Measurements from ENCODE around the gene ZNF536. TPM values are rescaled to one million over a fixed set of nuclear protein-coding genes. Genes with fewer than 3 reads are reported as not detected.

ZNF536 gene
- total RNA-seq, 1 experiment from 2014 or later = 0.35 TPM

DNA sequence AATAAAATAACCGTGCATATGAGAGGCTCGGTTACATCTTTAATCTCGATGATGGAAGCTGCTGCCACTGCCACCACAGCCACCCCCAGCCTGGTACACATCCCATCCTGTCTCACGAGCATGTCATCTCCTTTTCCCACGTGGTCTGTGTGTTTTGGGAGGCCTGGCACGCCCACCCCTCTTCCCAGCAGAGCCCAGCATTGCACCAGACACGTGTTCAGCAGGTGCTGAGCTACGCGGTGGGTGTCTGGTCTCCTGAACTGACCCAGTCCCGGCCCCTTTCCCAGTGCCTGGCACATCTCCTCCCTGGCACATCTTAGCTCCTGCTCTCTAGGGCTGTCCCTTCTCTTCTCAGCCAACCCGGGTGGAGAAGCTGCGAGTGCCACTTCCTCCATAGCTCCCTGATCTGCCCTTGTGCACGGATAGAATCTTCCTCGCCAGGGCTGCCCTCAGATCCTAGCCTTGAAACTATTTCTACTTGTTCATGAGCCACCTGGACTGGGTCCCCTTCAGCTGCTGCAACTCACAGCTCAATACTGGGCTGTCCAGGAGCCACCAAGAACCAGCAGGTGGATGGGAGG, 36.8 kb upstream of the ZNF536 start:
- no peak for DNase-seq (ENCODE audit: low spot score)
- Mint-ChIP-seq H3K9me3 (0 out of 2 replicates have a peak, but pooled peaks cover 6% of the 10 kb centered on the region), H3K36me3 (no peaks in the 10 kb centered on the region), H3K4me3 (no peak overlapping the region), H3K27ac (no peak overlapping the region), H3K4me1 (no peaks in the 10 kb centered on the region), H3K27me3 (ENCODE audit: low read depth) (no peaks in the 10 kb centered on the region; the same call in 1 of the 2 replicates)
- ATAC-seq = no peak
- POLR2A ChIA-PET = no interaction called here
- no peak for TF ChIP-seq ATF3 (CRISPR knock-in tag; conservative IDR thresholded peaks at IDR 0.05)
- CTCF ChIA-PET = interaction anchor here (0.8 kb wide), 1 partner anchor 21 kb away, joined by 3 read pairs; no protein-coding TSS in a partner anchor

DNA sequence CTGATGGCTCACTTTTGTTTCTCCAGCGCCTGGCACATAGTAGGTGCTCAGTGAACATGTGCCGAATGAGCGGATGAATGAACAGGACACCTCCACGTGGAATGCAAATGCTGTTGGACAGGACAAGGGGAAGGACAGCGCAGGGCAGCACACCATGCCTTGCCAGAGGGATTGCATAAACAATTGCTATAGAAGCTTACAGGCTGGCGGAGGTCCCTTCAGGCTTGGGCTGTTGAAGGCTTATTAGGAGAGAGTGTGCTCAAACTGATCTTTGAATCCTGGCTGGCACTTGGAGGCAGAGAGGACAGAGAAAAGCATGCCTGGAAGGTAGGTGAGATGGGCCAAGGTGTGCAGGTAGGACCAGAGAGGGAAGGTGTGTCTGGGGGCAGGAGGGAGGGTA, 35.9 kb upstream of the ZNF536 start:
- POLR2A ChIA-PET = no interaction called here
- Mint-ChIP-seq H3K27me3 (ENCODE audit: low read depth) (no peaks in the 10 kb centered on the region; the same call in 1 of the 2 replicates), H3K36me3 (no peaks in the 10 kb centered on the region), H3K9me3 (0 out of 2 replicates have a peak, but pooled peaks cover 6% of the 10 kb centered on the region), H3K4me3 (no peak overlapping the region), H3K27ac (no peak overlapping the region), H3K4me1 (no peaks in the 10 kb centered on the region)
- TF ChIP-seq, protein P1, sequence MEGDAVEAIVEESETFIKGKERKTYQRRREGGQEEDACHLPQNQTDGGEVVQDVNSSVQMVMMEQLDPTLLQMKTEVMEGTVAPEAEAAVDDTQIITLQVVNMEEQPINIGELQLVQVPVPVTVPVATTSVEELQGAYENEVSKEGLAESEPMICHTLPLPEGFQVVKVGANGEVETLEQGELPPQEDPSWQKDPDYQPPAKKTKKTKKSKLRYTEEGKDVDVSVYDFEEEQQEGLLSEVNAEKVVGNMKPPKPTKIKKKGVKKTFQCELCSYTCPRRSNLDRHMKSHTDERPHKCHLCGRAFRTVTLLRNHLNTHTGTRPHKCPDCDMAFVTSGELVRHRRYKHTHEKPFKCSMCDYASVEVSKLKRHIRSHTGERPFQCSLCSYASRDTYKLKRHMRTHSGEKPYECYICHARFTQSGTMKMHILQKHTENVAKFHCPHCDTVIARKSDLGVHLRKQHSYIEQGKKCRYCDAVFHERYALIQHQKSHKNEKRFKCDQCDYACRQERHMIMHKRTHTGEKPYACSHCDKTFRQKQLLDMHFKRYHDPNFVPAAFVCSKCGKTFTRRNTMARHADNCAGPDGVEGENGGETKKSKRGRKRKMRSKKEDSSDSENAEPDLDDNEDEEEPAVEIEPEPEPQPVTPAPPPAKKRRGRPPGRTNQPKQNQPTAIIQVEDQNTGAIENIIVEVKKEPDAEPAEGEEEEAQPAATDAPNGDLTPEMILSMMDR (IDR thresholded peaks at IDR 0.05) = no peak
- TF ChIP-seq MAX (CRISPR knock-in tag; IDR thresholded peaks at IDR 0.05) = no peak
- TF ChIP-seq GTF2I (CRISPR knock-in tag; conservative IDR thresholded peaks at IDR 0.05) = no peak
- TF ChIP-seq, protein P2, sequence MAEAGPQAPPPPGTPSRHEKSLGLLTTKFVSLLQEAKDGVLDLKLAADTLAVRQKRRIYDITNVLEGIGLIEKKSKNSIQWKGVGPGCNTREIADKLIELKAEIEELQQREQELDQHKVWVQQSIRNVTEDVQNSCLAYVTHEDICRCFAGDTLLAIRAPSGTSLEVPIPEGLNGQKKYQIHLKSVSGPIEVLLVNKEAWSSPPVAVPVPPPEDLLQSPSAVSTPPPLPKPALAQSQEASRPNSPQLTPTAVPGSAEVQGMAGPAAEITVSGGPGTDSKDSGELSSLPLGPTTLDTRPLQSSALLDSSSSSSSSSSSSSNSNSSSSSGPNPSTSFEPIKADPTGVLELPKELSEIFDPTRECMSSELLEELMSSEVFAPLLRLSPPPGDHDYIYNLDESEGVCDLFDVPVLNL (CRISPR knock-in tag; IDR thresholded peaks at IDR 0.05; ENCODE audit: borderline replicate concordance, low read depth) = no peak
- TF ChIP-seq ZNF263 (CRISPR knock-in tag; IDR thresholded peaks at IDR 0.05; ENCODE audit: low read depth) = no peak
- TF ChIP-seq KAT7 (CRISPR knock-in tag; IDR thresholded peaks at IDR 0.05; ENCODE audit: borderline replicate concordance) = no peak
- TF ChIP-seq, protein P3, sequence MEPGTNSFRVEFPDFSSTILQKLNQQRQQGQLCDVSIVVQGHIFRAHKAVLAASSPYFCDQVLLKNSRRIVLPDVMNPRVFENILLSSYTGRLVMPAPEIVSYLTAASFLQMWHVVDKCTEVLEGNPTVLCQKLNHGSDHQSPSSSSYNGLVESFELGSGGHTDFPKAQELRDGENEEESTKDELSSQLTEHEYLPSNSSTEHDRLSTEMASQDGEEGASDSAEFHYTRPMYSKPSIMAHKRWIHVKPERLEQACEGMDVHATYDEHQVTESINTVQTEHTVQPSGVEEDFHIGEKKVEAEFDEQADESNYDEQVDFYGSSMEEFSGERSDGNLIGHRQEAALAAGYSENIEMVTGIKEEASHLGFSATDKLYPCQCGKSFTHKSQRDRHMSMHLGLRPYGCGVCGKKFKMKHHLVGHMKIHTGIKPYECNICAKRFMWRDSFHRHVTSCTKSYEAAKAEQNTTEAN (CRISPR knock-in tag; IDR thresholded peaks at IDR 0.05) = no peak
- no peak for TF ChIP-seq NR1H2 (CRISPR knock-in tag; IDR thresholded peaks at IDR 0.05)
- TF ChIP-seq FOXP4 (CRISPR knock-in tag; IDR thresholded peaks at IDR 0.05) = no peak
- TF ChIP-seq, protein P4, sequence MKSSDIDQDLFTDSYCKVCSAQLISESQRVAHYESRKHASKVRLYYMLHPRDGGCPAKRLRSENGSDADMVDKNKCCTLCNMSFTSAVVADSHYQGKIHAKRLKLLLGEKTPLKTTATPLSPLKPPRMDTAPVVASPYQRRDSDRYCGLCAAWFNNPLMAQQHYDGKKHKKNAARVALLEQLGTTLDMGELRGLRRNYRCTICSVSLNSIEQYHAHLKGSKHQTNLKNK (CRISPR knock-in tag; IDR thresholded peaks at IDR 0.05) = no peak
- no peak for TF ChIP-seq ZNF232 (CRISPR knock-in tag; IDR thresholded peaks at IDR 0.05)
- TF ChIP-seq ETV6 (CRISPR knock-in tag; IDR thresholded peaks at IDR 0.05) = no peak
- TF ChIP-seq ZNF281 (CRISPR knock-in tag; IDR thresholded peaks at IDR 0.05) = no peak
- no peak for TF ChIP-seq ZNF138 (CRISPR knock-in tag; conservative IDR thresholded peaks at IDR 0.05)
- TF ChIP-seq NFYB (CRISPR knock-in tag; conservative IDR thresholded peaks at IDR 0.05; ENCODE audit: low read depth) = no peak
- no peak for TF ChIP-seq JAZF1 (CRISPR knock-in tag; IDR thresholded peaks at IDR 0.05)
- no peak for ATAC-seq
- CTCF ChIA-PET = no interaction called here
- no peak for DNase-seq (ENCODE audit: low spot score)
